A549 (cell line): ENCODE results near the gene CTBP2. TPM values are rescaled to one million over a fixed set of nuclear protein-coding genes. Genes with fewer than 3 reads are reported as not detected.

Source experiments
- ATAC-seq, 2 experiments: fragments of 200-7000 bp in 1 of 2; fragments of >200 bp in 1 of 2; cut with Nextera tagmentation in 1 of 2; cut with Tn5 transposase in 1 of 2; 3 replicates each; pipeline versions ENCODE4 v1.8.0 to v1.9.1; 2018 to 2020; ENCODE audit warnings: mild to moderate bottlenecking in 1 of 2, moderate library complexity in 1 of 2
- CTCF ChIA-PET: fragments of 300-600 bp; sonication (Branson Sonifier 250); formaldehyde crosslinking; extraction: SDS; loops from one replicate; lab custom pipeline; 2021; ENCODE audit warnings: antibody characterized with exemption, inconsistent platforms; lab: Yijun Ruan, JAX
- POLR2A ChIA-PET: fragments of 350-600 bp; formaldehyde crosslinking; extraction: SDS; loops from one replicate; lab custom pipeline; 2021; ENCODE audit warnings: antibody characterized with exemption, inconsistent platforms; lab: Yijun Ruan, JAX
- DNase-seq, 2 experiments: peaks; one replicate each; pipeline versions ENCODE4 v3.0.0 to v3.0.0-alpha.2; 2011 to 2016; ENCODE audit warnings: low read depth in 1 of 2, low spot score in 1 of 2
- FAIRE-seq: peaks from 2 replicates; lab custom pipeline; 2011; peaks lifted over from hg19 to GRCh38; lab: Jason Lieb, UNC
- H3K27ac ChIP-seq, 2 experiments: fragments of >200 bp; sonication (Bioruptor Twin); formaldehyde crosslinking; 3 replicates each; pipeline ENCODE4 v1.5.1; 2016 to 2017
- H3K4me1 ChIP-seq: fragments of >200 bp; sonication (Bioruptor Twin); formaldehyde crosslinking; 3 replicates; pipeline ENCODE4 v1.6.1; 2016
- H3K4me2 ChIP-seq: fragments of >200 bp; sonication (Bioruptor Twin); formaldehyde crosslinking; 3 replicates; pipeline ENCODE4 v1.6.1; 2016
- H3K4me3 ChIP-seq: fragments of >200 bp; sonication (Bioruptor Twin); formaldehyde crosslinking; 3 replicates; pipeline ENCODE4 v1.5.1; 2016
- H3K9me3 ChIP-seq: fragments of >200 bp; sonication (Bioruptor Twin); formaldehyde crosslinking; 3 replicates; pipeline ENCODE4 v1.6.1; 2016
- ATOH8 ChIP-seq: fragments of 250-450 bp; sonication (Bioruptor Pico); IDR thresholded peaks from 2 replicates; pipeline ENCODE4 v1.5.0; 2020; ENCODE audit warnings: low read depth, mild to moderate bottlenecking, moderate library complexity
- BHLHE40 ChIP-seq: IDR thresholded peaks from 2 replicates; pipeline ENCODE4 v1.6.1; 2012; ENCODE audit warnings: low read depth, low read length, inconsistent platforms
- CEBPB ChIP-seq, 2 experiments: fragments of >200 bp in 1 of 2; sonication (Bioruptor Twin) in 1 of 2; formaldehyde crosslinking in 1 of 2; IDR thresholded peaks; 2 replicates each; pipeline ENCODE4 v1.6.1; 2012 to 2016
- CHD2 ChIP-seq: fragments of 150-350 bp; IDR thresholded peaks from 2 replicates; pipeline ENCODE4 v1.6.1; 2014; ENCODE audit warnings: low read length; ENCODE audit not compliant: partially characterized antibody
- CHD4 ChIP-seq: fragments of 200-600 bp; sonication (generic); IDR thresholded peaks from 2 replicates; pipeline ENCODE4 v1.6.1; 2016; ENCODE audit warnings: antibody characterized with exemption, mild to moderate bottlenecking, borderline replicate concordance
- CTCF ChIP-seq: fragments of >200 bp; sonication (Bioruptor Twin); formaldehyde crosslinking; IDR thresholded peaks from 3 replicates; pipeline ENCODE4 v1.5.1; 2016
- E2F6 ChIP-seq: IDR thresholded peaks from 2 replicates; pipeline ENCODE4 v1.6.1; 2012; ENCODE audit warnings: low read depth, borderline replicate concordance
- EHF ChIP-seq: fragments of 250-450 bp; sonication (Bioruptor Pico); IDR thresholded peaks from 2 replicates; pipeline ENCODE4 v1.5.0; 2020; ENCODE audit warnings: mild to moderate bottlenecking
- ELK1 ChIP-seq: fragments of 150-350 bp; IDR thresholded peaks from 2 replicates; pipeline ENCODE4 v1.6.1; 2014; ENCODE audit warnings: low read depth, mild to moderate bottlenecking, low read length
- ESRRA ChIP-seq: fragments of 150-350 bp; IDR thresholded peaks from 2 replicates; pipeline ENCODE4 v1.6.1; 2014; ENCODE audit warnings: mild to moderate bottlenecking, low read length, borderline replicate concordance
- FOSL2 ChIP-seq, 2 experiments: fragments of 450-650 bp in 1 of 2; fragments of >200 bp in 1 of 2; sonication (Bioruptor Twin) in 1 of 2; formaldehyde crosslinking; IDR thresholded peaks; 2 replicates each; pipeline versions ENCODE4 v1.5.0 to v1.6.1; 2016 to 2020; ENCODE audit warnings: mild to moderate bottlenecking in 1 of 2, moderate library complexity in 1 of 2
- FOXS1 ChIP-seq: fragments of 250-450 bp; sonication (Bioruptor Pico); IDR thresholded peaks from 2 replicates; pipeline ENCODE4 v1.5.0; 2020; ENCODE audit warnings: mild to moderate bottlenecking, moderate library complexity
- HDAC2 ChIP-seq: fragments of 200-600 bp; sonication (generic); IDR thresholded peaks from 2 replicates; pipeline ENCODE4 v1.6.1; 2016
- HEYL ChIP-seq: fragments of 250-450 bp; sonication (Bioruptor Pico); IDR thresholded peaks from 2 replicates; pipeline ENCODE4 v1.8.0; 2021; ENCODE audit warnings: mild to moderate bottlenecking, moderate library complexity
- HMGXB4 ChIP-seq: fragments of 250-450 bp; sonication (Bioruptor Pico); IDR thresholded peaks from 2 replicates; pipeline ENCODE4 v1.5.0; 2021; ENCODE audit warnings: mild to moderate bottlenecking, moderate library complexity, borderline replicate concordance
- HOXA7 ChIP-seq: fragments of 250-450 bp; sonication (Bioruptor Pico); IDR thresholded peaks from 2 replicates; pipeline ENCODE4 v1.5.0; 2020; ENCODE audit warnings: mild to moderate bottlenecking, moderate library complexity
- JUN ChIP-seq, 2 experiments: fragments of >200 bp; sonication (Bioruptor Twin); formaldehyde crosslinking; IDR thresholded peaks; 2 replicates in 1 of 2; 3 replicates in 1 of 2; pipeline ENCODE4 v1.6.1; 2016 to 2017
- KDM5A ChIP-seq: fragments of 200-600 bp; sonication (generic); IDR thresholded peaks from 2 replicates; pipeline ENCODE4 v1.6.1; 2016; ENCODE audit warnings: antibody characterized with exemption, mild to moderate bottlenecking
- MAZ ChIP-seq: fragments of 150-350 bp; IDR thresholded peaks from 2 replicates; pipeline ENCODE4 v1.6.1; 2014; ENCODE audit warnings: antibody characterized with exemption, low read depth, low read length, borderline replicate concordance
- MYC ChIP-seq: IDR thresholded peaks from 2 replicates; pipeline ENCODE4 v1.6.1; 2012; ENCODE audit warnings: mild to moderate bottlenecking, inconsistent platforms, low read length, improper control_type of control experiment, borderline replicate concordance
- RARB ChIP-seq: fragments of 250-450 bp; sonication (Bioruptor Pico); IDR thresholded peaks from 2 replicates; pipeline ENCODE4 v1.8.0; 2021; ENCODE audit warnings: mild to moderate bottlenecking, moderate library complexity
- RCOR1 ChIP-seq: fragments of 150-350 bp; IDR thresholded peaks from 2 replicates; pipeline ENCODE4 v1.6.1; 2014; ENCODE audit warnings: antibody characterized with exemption, low read length, low read depth
- RFX5 ChIP-seq: fragments of 450-650 bp; IDR thresholded peaks from 2 replicates; pipeline ENCODE4 v1.7.1; 2014; ENCODE audit warnings: antibody characterized with exemption, mild to moderate bottlenecking, moderate library complexity
- SREBF2 ChIP-seq: fragments of 450-650 bp; IDR thresholded peaks from 2 replicates; pipeline ENCODE4 v1.6.1; 2014; ENCODE audit warnings: mild to moderate bottlenecking, moderate library complexity
- TP53 ChIP-seq: fragments of 250-450 bp; sonication (Bioruptor Pico); IDR thresholded peaks from 2 replicates; pipeline ENCODE4 v1.5.0; 2021; ENCODE audit warnings: mild to moderate bottlenecking, moderate library complexity
- USF2 ChIP-seq: fragments of 450-650 bp; IDR thresholded peaks from 2 replicates; pipeline ENCODE4 v1.6.1; 2014; ENCODE audit warnings: antibody characterized with exemption
- ZFP36 ChIP-seq: fragments of 450-650 bp; IDR thresholded peaks from 2 replicates; pipeline ENCODE4 v1.6.1; 2014; ENCODE audit warnings: borderline replicate concordance; ENCODE audit not compliant: partially characterized antibody
- WGBS: methylation state at CpG from one replicate; pipeline ENCODE4 v1.1.6; 2017; ENCODE audit errors: missing lambda C conversion rate; 5-methylcytosine and 5-hydroxymethylcytosine counted together
- polyA plus RNA-seq, 4 experiments: library from polyadenylated mRNA; depleted of rRNA in 3 of 4; stranded (reverse); fragments of >200 nt; fragmentation: RNase III in 1 of 4; extraction: RNeasy Plus Mini Kit Qiagen cat#74134 plus additional on column Dnase treatment in 1 of 4; gene quantifications; 2 replicates in 3 of 4; 3 replicates in 1 of 4; pipeline ENCODE4 v1.2.3, GENCODE V29; 2011 to 2017

Gene CTBP2
- polyA plus RNA-seq, 2 of the 4 experiments (the other 2 are of a cell fraction) = 74.9 to 78.9 TPM

GRCh38 chr10:124994573-124995473 is 165.5 kb downstream of the CTBP2 start:
- DNase-seq (no peak), FAIRE-seq (no peak)
- 91% methylated on average over 28 of the region's 31 CpGs for WGBS
- ChIA-PET POLR2A (no interaction called here), CTCF (interaction anchor here (0.6 to 3.8 kb wide), 7 partner anchors 12 to 66 kb away, joined by 3 to 18 read pairs (median 6); no protein-coding TSS in a partner anchor)
- Histone ChIP-seq H3K9me3 (no peaks in the 10 kb centered on the region), H3K4me3 (no peak overlapping the region), H3K4me1 (no peaks in the 10 kb centered on the region), H3K27ac (no peak overlapping the region)
- TF ChIP-seq HDAC2 (no peak), ATOH8 (CRISPR knock-in tag) (no peak), RARB (no peak), MAZ (no peak), ZFP36 (no peak), CTCF (no peak), KDM5A (no peak), TP53 (no peak), CHD2 (no peak), HEYL (no peak), CEBPB (IDR thresholded peaks at IDR 0.05) (no peak), SREBF2 (no peak), HMGXB4 (CRISPR knock-in tag) (no peak), BHLHE40 (no peak), FOXS1 (CRISPR knock-in tag) (no peak), JUN (IDR thresholded peaks at IDR 0.05) (no peak), HOXA7 (CRISPR knock-in tag) (no peak), E2F6 (no peak)
- TF ChIP-seq, all 56 proteins: peak for 0
- no peak for ATAC-seq
- no peak overlapping the region for H3K4me2 ChIP-seq

- Histone ChIP-seq H3K4me3 (no peak overlapping the region), H3K27ac (no peak overlapping the region), H3K4me1 (no peaks in the 10 kb centered on the region), H3K9me3 (no peaks in the 10 kb centered on the region), H3K4me2 (no peak overlapping the region)
- FAIRE-seq (no peak), DNase-seq (no peak), ATAC-seq (no peak)
- TF ChIP-seq E2F6 (no peak), RFX5 (no peak), FOSL2 (IDR thresholded peaks at IDR 0.05) (no peak), FOSL2 (CRISPR knock-in tag; IDR thresholded peaks at IDR 0.05) (no peak), CHD4 (no peak), RCOR1 (no peak), ELK1 (no peak), EHF (no peak), ESRRA (no peak), MYC (no peak), USF2 (no peak), JUN (IDR thresholded peaks at IDR 0.05) (no peak), HDAC2 (no peak), TP53 (no peak)
- 90% methylated on average over 21 of the region's 21 CpGs for WGBS
- ChIA-PET POLR2A (no interaction called here), CTCF (interaction anchor here (0.6 to 3.8 kb wide), 8 partner anchors 11 to 67 kb away, joined by 3 to 18 read pairs (median 6); no protein-coding TSS in a partner anchor)
These were observed 166.5 kb downstream of the CTBP2 start for GRCh38 chr10:124993736-124994451.
